Endothelial cell of umbilical vein (primary cell): ENCODE results near the gene MAP6. TPM values are rescaled to one million over a fixed set of nuclear protein-coding genes. Genes with fewer than 3 reads are reported as not detected.
A peak's percentile ranks its signal among the peaks of the same experiment; 100 is the strongest.

Experiments
- BruUV-seq: library from RNA; stranded (reverse); fragments of 400-500 nt; replicated peaks from 2 replicates; lab custom pipeline; 2021; lab: Mats Ljungman, UMichigan
- CTCF ChIA-PET: fragments of 300-600, 350-600 bp; sonication (Branson Sonifier 250); formaldehyde crosslinking; loops from one replicate; lab custom pipeline; 2021; ENCODE audit warnings: antibody characterized with exemption, inconsistent platforms; lab: Charles Lee
- POLR2A ChIA-PET: fragments of 300-600, 350-600 bp; sonication (Branson Sonifier 250); formaldehyde crosslinking; loops from one replicate; lab custom pipeline; 2021; ENCODE audit warnings: antibody characterized with exemption, inconsistent platforms; lab: Charles Lee
- DNase-seq: peaks from one replicate; pipeline ENCODE4 v3.0.0-alpha.2; 2011; ENCODE audit warnings: low read depth, low spot score
- FAIRE-seq: peaks from 2 replicates; lab custom pipeline; 2011; peaks lifted over from hg19 to GRCh38; lab: Jason Lieb, UNC
- H2AFZ ChIP-seq: 2 replicates; pipeline ENCODE4 v1.6.0; 2012; ENCODE audit warnings: low read depth, low read length, control low read depth, inconsistent platforms
- H3K27ac ChIP-seq: 2 replicates; pipeline ENCODE4 v1.5.1; 2011; ENCODE audit warnings: low read depth, mild to moderate bottlenecking, control low read depth, low read length, moderate library complexity; ENCODE audit not compliant: insufficient read depth
- H3K27me3 ChIP-seq, 2 experiments: 2 replicates each; pipeline versions ENCODE4 v1.6.0 to v1.6.1; 2011; ENCODE audit warnings: low read length in 2 of 2, mixed read lengths in 1 of 2; ENCODE audit not compliant: control insufficient read depth in 2 of 2, insufficient read depth in 2 of 2
- H3K36me3 ChIP-seq, 2 experiments: 2 replicates in 1 of 2; 3 replicates in 1 of 2; pipeline ENCODE4 v1.5.1; 2011; ENCODE audit warnings: low read length in 2 of 2, mild to moderate bottlenecking in 1 of 2, moderate library complexity in 1 of 2; ENCODE audit not compliant: control insufficient read depth in 2 of 2, insufficient read depth in 2 of 2; ENCODE audit errors: extremely low read depth in 1 of 2
- H3K4me1 ChIP-seq: 3 replicates; pipeline ENCODE4 v1.5.1; 2011; ENCODE audit warnings: mild to moderate bottlenecking, low read length; ENCODE audit not compliant: control insufficient read depth, insufficient read depth; ENCODE audit errors: extremely low read depth
- H3K4me2 ChIP-seq: 2 replicates; pipeline ENCODE4 v1.6.1; 2011; ENCODE audit warnings: low read length, control low read depth, mixed read lengths; ENCODE audit not compliant: insufficient read depth
- H3K4me3 ChIP-seq, 3 experiments: fragments of 200-600 bp in 1 of 3; sonication (generic), shearing (Covaris generic) in 1 of 3; replicated peaks in 1 of 3; 2 replicates each; pipeline ENCODE4 v1.5.1; 2011 to 2016; ENCODE audit warnings: control low read depth in 3 of 3, low read length in 3 of 3, mild to moderate bottlenecking in 2 of 3, inconsistent platforms in 1 of 3, low read depth in 1 of 3, moderate library complexity in 1 of 3; ENCODE audit not compliant: insufficient read depth in 1 of 3
- H3K79me2 ChIP-seq: 2 replicates; pipeline ENCODE4 v1.6.0; 2012; ENCODE audit warnings: low read length, inconsistent platforms; ENCODE audit not compliant: control insufficient read depth, insufficient read depth
- H3K9ac ChIP-seq: replicated peaks from 2 replicates; pipeline ENCODE3; 2011; ENCODE audit warnings: low read length, control low read depth; ENCODE audit not compliant: insufficient read depth; ENCODE audit errors: extremely low read depth
- H3K9me1 ChIP-seq: replicated peaks from 3 replicates; pipeline ENCODE4 v1.6.0; 2011; ENCODE audit warnings: mild to moderate bottlenecking, low read length; ENCODE audit not compliant: control insufficient read depth, insufficient read depth; ENCODE audit errors: extremely low read depth
- H3K9me3 ChIP-seq: replicated peaks from 2 replicates; pipeline ENCODE4 v1.5.1; 2012; ENCODE audit warnings: low read length, inconsistent platforms; ENCODE audit not compliant: control insufficient read depth, insufficient read depth
- H4K20me1 ChIP-seq: replicated peaks from 2 replicates; pipeline ENCODE3; 2011; ENCODE audit warnings: mild to moderate bottlenecking, low read length; ENCODE audit not compliant: control insufficient read depth, insufficient read depth; ENCODE audit errors: extremely low read depth
- EZH2 ChIP-seq: IDR thresholded peaks from 2 replicates; pipeline ENCODE4 v1.6.1; 2012; ENCODE audit warnings: borderline replicate concordance, low read depth, mild to moderate bottlenecking, moderate library complexity, low read length, inconsistent platforms; ENCODE audit not compliant: severe bottlenecking
- FOS ChIP-seq: IDR thresholded peaks from 2 replicates; pipeline ENCODE4 v1.6.1; 2011; ENCODE audit warnings: mild to moderate bottlenecking, low read length, moderate library complexity, borderline replicate concordance; ENCODE audit not compliant: insufficient read depth
- GATA2 ChIP-seq: IDR thresholded peaks from 2 replicates; pipeline ENCODE4 v1.7.0; 2011; ENCODE audit warnings: low read depth, mild to moderate bottlenecking, moderate library complexity, mixed read lengths, low read length; ENCODE audit not compliant: insufficient read length, insufficient read depth
- JUN ChIP-seq: IDR thresholded peaks from 2 replicates; pipeline ENCODE4 v1.6.1; 2011; ENCODE audit warnings: borderline replicate concordance, low read depth; ENCODE audit not compliant: insufficient read length, insufficient read depth
- MYC ChIP-seq: IDR thresholded peaks from one replicate; pipeline ENCODE4 v1.6.1; 2011; ENCODE audit warnings: mild to moderate bottlenecking, low read depth, low read length
- POLR2A ChIP-seq: IDR thresholded peaks from 2 replicates; pipeline ENCODE4 v1.6.1; 2012; ENCODE audit warnings: low read depth, mild to moderate bottlenecking, control low read depth, low read length
- POLR2AphosphoS5 ChIP-seq: IDR thresholded peaks from 2 replicates; pipeline ENCODE4 v1.6.1; 2012; ENCODE audit warnings: low read depth, mild to moderate bottlenecking, control low read depth, low read length, moderate library complexity; ENCODE audit not compliant: insufficient read depth
- dilution Hi-C: fragments of 300-500 bp; cut with MboI; formaldehyde crosslinking; loops from one replicate; pipeline ENCODE4 v1.15.0; 2019; ENCODE audit warnings: low sequenced_read_pairs; ENCODE audit not compliant: extremely low pct_ligation_motif_present
- intact Hi-C: fragments of 100-400 bp; cut with micrococcal nuclease; formaldehyde crosslinking; loops from one replicate; pipeline ENCODE4 v1.10.0; 2022
- polyA plus RNA-seq, 4 experiments: library from polyadenylated mRNA; depleted of rRNA in 3 of 4; stranded (reverse) in 3 of 4; unstranded in 1 of 4; fragments of >200 nt; gene quantifications; 2 replicates each; pipeline versions ENCODE4 v1.2.1 to v1.2.3, GENCODE V29; 2011 to 2012; ENCODE audit warnings: missing spikeins in 1 of 4
- total RNA-seq: library from RNA; stranded (reverse); gene quantifications from 2 replicates; pipeline ENCODE4 v1.2.3, GENCODE V29; 2021
- TF ChIP-seq, protein P1 (sequence below): IDR thresholded peaks from 2 replicates; pipeline ENCODE4 v1.6.1; 2011; ENCODE audit not compliant: insufficient read depth, insufficient read length
- TF ChIP-seq, protein P2 (sequence below), 2 donors: IDR thresholded peaks; 1 replicate in 1 of 2; 2 replicates in 1 of 2; pipeline ENCODE4 v1.5.1; 2011; ENCODE audit warnings: low read length in 2 of 2, mild to moderate bottlenecking in 2 of 2, moderate library complexity in 2 of 2, control low read depth in 1 of 2, inconsistent platforms in 1 of 2, low read depth in 1 of 2; ENCODE audit not compliant: insufficient read depth in 1 of 2; ENCODE audit errors: extremely low read depth in 1 of 2

Gene MAP6
- total and polyA plus RNA-seq, 2 donors (not counting 3 experiments of a cell fraction or from before 2014, with no cell fraction given): 0.12 TPM; not detected in 1

DNA sequence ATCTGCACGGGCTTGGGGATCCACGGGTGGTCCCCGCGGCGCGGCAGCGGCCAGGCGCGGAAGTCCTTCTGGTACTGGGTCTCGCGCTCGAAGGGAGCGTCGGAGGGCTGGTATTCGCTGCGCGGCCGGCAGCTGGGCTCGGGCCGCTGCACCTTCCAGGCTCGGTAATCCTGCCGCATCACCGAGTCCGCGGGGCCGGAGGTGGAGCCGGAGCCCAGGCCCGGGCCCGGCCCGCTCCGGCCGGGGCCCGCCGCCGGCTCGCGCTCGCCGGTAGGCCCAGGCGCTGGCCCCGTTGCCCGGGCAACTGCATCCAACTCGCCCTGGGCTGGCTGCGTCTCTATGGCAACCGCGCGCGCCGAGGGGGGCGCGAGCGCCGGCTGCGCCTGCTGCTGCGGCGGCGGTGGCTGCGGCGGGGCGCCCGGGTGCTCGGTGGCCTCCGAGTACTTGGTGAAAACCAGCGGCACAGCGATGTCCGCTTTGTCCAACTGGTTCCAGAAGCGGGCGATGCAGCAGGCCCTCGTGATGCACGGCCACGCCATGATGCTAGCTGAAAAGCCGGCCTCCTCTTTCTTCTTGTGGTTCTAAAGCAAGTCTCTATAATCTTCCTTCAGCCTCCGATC is 897 bp downstream of the MAP6 start:
- intact Hi-C loops: loop anchor here (5.0 kb wide), 1 partner anchor 66 kb away; no protein-coding TSS in a partner anchor
- peak; percentile 7 for DNase-seq
- H3K9ac ChIP-seq: no peak overlapping the region
- TF ChIP-seq POLR2A: no peak
- peak; percentile 16 for TF ChIP-seq EZH2
- no peak overlapping the region for H3K27ac ChIP-seq
- H3K27me3 ChIP-seq: peaks cover 66 to 88% of the 10 kb centered on the region in 2 experiments
- no peaks in the 10 kb centered on the region for H3K36me3 ChIP-seq
- H2AFZ ChIP-seq: peak overlapping the region; percentile 76
- CTCF ChIA-PET: interaction anchor here (1.1 kb wide), 1 partner anchor 70 kb away, joined by 7 read pairs; no protein-coding TSS in a partner anchor
- BruUV-seq: no TSS peak
- H3K4me2 ChIP-seq: peak overlapping the region; percentile 52
- POLR2A ChIA-PET: no interaction called here
- no peaks in the 10 kb centered on the region for H3K9me1 ChIP-seq
- H4K20me1 ChIP-seq: no peaks in the 10 kb centered on the region
- peaks cover 7% of the 10 kb centered on the region for H3K4me1 ChIP-seq
- peak overlapping the region in 1 of 3 experiments; percentile 26 for H3K4me3 ChIP-seq
- no peaks in the 10 kb centered on the region for H3K79me2 ChIP-seq
- no peak for FAIRE-seq
- dilution Hi-C loops: no loop called here
- H3K9me3 ChIP-seq: no peaks in the 10 kb centered on the region

DNA sequence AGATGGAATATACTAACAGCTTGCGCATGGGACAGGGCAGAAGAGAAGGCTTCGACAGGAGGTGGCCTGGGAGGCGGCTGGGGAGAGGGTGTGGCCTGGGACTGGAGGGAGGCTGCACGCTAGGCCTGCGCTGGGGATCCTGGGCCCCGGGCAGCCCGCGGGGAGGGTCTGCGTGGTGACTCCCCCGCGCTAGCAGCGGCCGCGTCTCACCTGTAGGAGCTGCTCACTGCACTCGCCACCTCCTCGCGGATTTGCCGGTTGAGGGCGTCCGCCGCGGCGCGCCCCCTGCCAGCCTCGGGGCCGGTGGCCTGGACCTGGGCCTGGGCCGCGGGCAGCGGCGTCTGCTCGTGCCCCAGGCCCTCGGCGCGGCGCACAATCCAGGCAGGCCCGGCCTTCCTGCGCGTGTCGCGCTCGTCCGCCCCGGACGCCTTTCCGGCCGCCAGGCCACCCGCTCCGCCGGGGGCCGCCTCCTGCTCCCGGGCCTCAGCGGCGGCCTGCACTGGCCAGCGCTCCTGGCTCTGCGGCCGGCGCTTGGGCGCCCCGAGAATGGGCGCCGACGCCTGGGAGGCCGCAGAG is 1.5 kb downstream of the MAP6 start:
- H3K79me2 ChIP-seq: no peaks in the 10 kb centered on the region
- intact Hi-C loops: loop anchor here (5.0 kb wide), 1 partner anchor 65 kb away; no protein-coding TSS in a partner anchor
- TF ChIP-seq, protein P1, sequence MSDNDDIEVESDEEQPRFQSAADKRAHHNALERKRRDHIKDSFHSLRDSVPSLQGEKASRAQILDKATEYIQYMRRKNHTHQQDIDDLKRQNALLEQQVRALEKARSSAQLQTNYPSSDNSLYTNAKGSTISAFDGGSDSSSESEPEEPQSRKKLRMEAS: no peak
- TF ChIP-seq JUN (no peak), FOS (no peak), EZH2 (no peak), POLR2A (no peak), MYC (no peak), POLR2AphosphoS5 (no peak), GATA2 (no peak)
- TF ChIP-seq, protein P2, sequence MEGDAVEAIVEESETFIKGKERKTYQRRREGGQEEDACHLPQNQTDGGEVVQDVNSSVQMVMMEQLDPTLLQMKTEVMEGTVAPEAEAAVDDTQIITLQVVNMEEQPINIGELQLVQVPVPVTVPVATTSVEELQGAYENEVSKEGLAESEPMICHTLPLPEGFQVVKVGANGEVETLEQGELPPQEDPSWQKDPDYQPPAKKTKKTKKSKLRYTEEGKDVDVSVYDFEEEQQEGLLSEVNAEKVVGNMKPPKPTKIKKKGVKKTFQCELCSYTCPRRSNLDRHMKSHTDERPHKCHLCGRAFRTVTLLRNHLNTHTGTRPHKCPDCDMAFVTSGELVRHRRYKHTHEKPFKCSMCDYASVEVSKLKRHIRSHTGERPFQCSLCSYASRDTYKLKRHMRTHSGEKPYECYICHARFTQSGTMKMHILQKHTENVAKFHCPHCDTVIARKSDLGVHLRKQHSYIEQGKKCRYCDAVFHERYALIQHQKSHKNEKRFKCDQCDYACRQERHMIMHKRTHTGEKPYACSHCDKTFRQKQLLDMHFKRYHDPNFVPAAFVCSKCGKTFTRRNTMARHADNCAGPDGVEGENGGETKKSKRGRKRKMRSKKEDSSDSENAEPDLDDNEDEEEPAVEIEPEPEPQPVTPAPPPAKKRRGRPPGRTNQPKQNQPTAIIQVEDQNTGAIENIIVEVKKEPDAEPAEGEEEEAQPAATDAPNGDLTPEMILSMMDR (IDR thresholded peaks at IDR 0.05; ENCODE audit: extremely low read depth in 1 of 2, insufficient read depth in 1 of 2, low read depth in 1 of 2, low read length in 2 of 2): no peak
- no peak overlapping the region for H3K9ac ChIP-seq
- H3K4me3 ChIP-seq: peak overlapping the region in 1 of 3 experiments; percentile 26
- peaks cover 7% of the 10 kb centered on the region for H3K4me1 ChIP-seq
- peaks cover 65 to 88% of the 10 kb centered on the region in 2 experiments for H3K27me3 ChIP-seq
- H2AFZ ChIP-seq: peak overlapping the region; percentile 76
- dilution Hi-C loops: no loop called here
- H3K9me3 ChIP-seq: no peaks in the 10 kb centered on the region
- DNase-seq (no peak), FAIRE-seq (no peak)
- H3K9me1 ChIP-seq: no peaks in the 10 kb centered on the region
- H3K4me2 ChIP-seq: peak overlapping the region; percentile 52
- ChIA-PET POLR2A (no interaction called here), CTCF (interaction anchor here (1.0 kb wide), 1 partner anchor 39 kb away, joined by 3 read pairs; no protein-coding TSS in a partner anchor)
- H3K36me3 ChIP-seq: no peaks in the 10 kb centered on the region
- no peaks in the 10 kb centered on the region for H4K20me1 ChIP-seq
- no peak overlapping the region for H3K27ac ChIP-seq
- no TSS peak for BruUV-seq
